Keratinocyte (primary cell): Measurements from ENCODE around the gene TFB1M. TPM values are rescaled to one million over a fixed set of nuclear protein-coding genes. Genes with fewer than 3 reads are reported as not detected.

Experiments used
- DNase-seq: peaks from one replicate; pipeline ENCODE4 v3.0.0-alpha.2; 2011; ENCODE audit warnings: low read depth, missing footprints, low spot score
- FAIRE-seq: peaks from 2 replicates; lab custom pipeline; 2011; peaks lifted over from hg19 to GRCh38; lab: Jason Lieb, UNC
- H2AFZ ChIP-seq: 2 replicates; pipeline ENCODE4 v1.6.0; 2012; ENCODE audit warnings: low read length, control low read depth, inconsistent platforms; ENCODE audit not compliant: control insufficient read depth
- H3K27ac ChIP-seq: 2 replicates; pipeline ENCODE4 v1.5.1; 2011; ENCODE audit warnings: low read length; ENCODE audit not compliant: control insufficient read depth, insufficient read depth
- H3K27me3 ChIP-seq: 3 replicates; pipeline ENCODE4 v1.6.0; 2011; ENCODE audit warnings: low read length; ENCODE audit not compliant: control insufficient read depth, insufficient read depth; ENCODE audit errors: extremely low read depth
- H3K36me3 ChIP-seq, 2 experiments: 2 replicates in 1 of 2; 3 replicates in 1 of 2; pipeline ENCODE4 v1.5.1; 2011; ENCODE audit warnings: low read length in 2 of 2, mild to moderate bottlenecking in 1 of 2; ENCODE audit not compliant: control insufficient read depth in 2 of 2, insufficient read depth in 2 of 2; ENCODE audit errors: extremely low read depth in 1 of 2
- H3K4me1 ChIP-seq: 3 replicates; pipeline ENCODE4 v1.5.1; 2011; ENCODE audit warnings: low read length; ENCODE audit not compliant: control insufficient read depth, insufficient read depth; ENCODE audit errors: extremely low read depth
- H3K4me2 ChIP-seq: 3 replicates; pipeline ENCODE4 v1.6.0; 2011; ENCODE audit warnings: low read depth, low read length; ENCODE audit not compliant: control insufficient read depth, insufficient read depth; ENCODE audit errors: extremely low read depth
- H3K4me3 ChIP-seq, 3 experiments: fragments of 200-600 bp in 1 of 3; sonication (generic) in 1 of 3; 2 replicates in 2 of 3; 3 replicates in 1 of 3; pipeline ENCODE4 v1.5.1; 2011 to 2016; ENCODE audit warnings: low read length in 3 of 3, mild to moderate bottlenecking in 3 of 3, control low read depth in 2 of 3, inconsistent platforms in 1 of 3, low read depth in 1 of 3, mixed read lengths in 1 of 3, mixed run types in 1 of 3, moderate library complexity in 1 of 3; ENCODE audit not compliant: control insufficient read depth in 2 of 3, insufficient read depth in 2 of 3; ENCODE audit errors: extremely low read depth in 1 of 3
- H3K79me2 ChIP-seq: 2 replicates; pipeline ENCODE4 v1.6.0; 2012; ENCODE audit warnings: low read length; ENCODE audit not compliant: control insufficient read depth, insufficient read depth
- H3K9ac ChIP-seq: 3 replicates; pipeline ENCODE4 v1.6.0; 2011; ENCODE audit warnings: low read length; ENCODE audit not compliant: control insufficient read depth, insufficient read depth; ENCODE audit errors: extremely low read depth
- H3K9me1 ChIP-seq: 3 replicates; pipeline ENCODE4 v1.6.0; 2011; ENCODE audit warnings: low read length; ENCODE audit not compliant: control insufficient read depth, insufficient read depth; ENCODE audit errors: extremely low read depth
- H3K9me3 ChIP-seq: 2 replicates; pipeline ENCODE4 v1.5.1; 2012; ENCODE audit warnings: low read depth, low read length; ENCODE audit not compliant: control insufficient read depth
- H4K20me1 ChIP-seq: 3 replicates; pipeline ENCODE4 v1.6.0; 2011; ENCODE audit warnings: low read length; ENCODE audit not compliant: control insufficient read depth, insufficient read depth; ENCODE audit errors: extremely low read depth
- CTCF ChIP-seq, 3 experiments: IDR thresholded peaks in 1 of 3; conservative IDR thresholded peaks in 1 of 3; optimal IDR thresholded peaks in 1 of 3; 2 replicates in 2 of 3; 3 replicates in 1 of 3; pipeline versions ENCODE3 to v1.5.1; 2011; ENCODE audit warnings: low read length in 3 of 3, mild to moderate bottlenecking in 3 of 3, moderate library complexity in 2 of 3, control low read depth in 1 of 3, inconsistent platforms in 1 of 3; ENCODE audit not compliant: insufficient read depth in 2 of 3; ENCODE audit errors: extremely low read depth in 1 of 3
- EZH2 ChIP-seq: IDR thresholded peaks from one replicate; pipeline ENCODE4 v1.6.1; 2012; ENCODE audit warnings: inconsistent platforms, mild to moderate bottlenecking, low read length, moderate library complexity
- dilution Hi-C: fragments of 300-500 bp; cut with MboI; formaldehyde crosslinking; loops from one replicate; pipeline ENCODE4 v1.7.0; 2020; ENCODE audit warnings: low sequenced_read_pairs; ENCODE audit not compliant: extremely low pct_ligation_motif_present
- polyA plus RNA-seq, 5 experiments: library from polyadenylated mRNA; depleted of rRNA in 3 of 5; stranded (reverse) in 3 of 5; stranded (forward) in 1 of 5; unstranded in 1 of 5; fragments of >200 nt; gene quantifications; 1 replicate in 1 of 5; 2 replicates in 3 of 5; 3 replicates in 1 of 5; pipeline versions ENCODE4 v1.2.1 to v1.2.3, GENCODE V29; 2011 to 2012; ENCODE audit warnings: missing spikeins in 2 of 5, low read depth in 1 of 5, low replicate concordance in 1 of 5

TFB1M gene
- polyA plus RNA-seq, 1 donor (not counting 4 experiments of a cell fraction or from before 2014, with no cell fraction given): 38.6 TPM

GRCh38 chr6:155235087-155235486, 79.2 kb downstream of the TFB1M start:
- Histone ChIP-seq H4K20me1 (no peaks in the 10 kb centered on the region), H3K9me1 (no peaks in the 10 kb centered on the region), H3K36me3 (no peaks in the 10 kb centered on the region), H3K27ac (no peak overlapping the region), H3K27me3 (no peaks in the 10 kb centered on the region), H3K9me3 (peaks cover 2% of the 10 kb centered on the region), H3K4me3 (no peak overlapping the region), H2AFZ (no peak overlapping the region), H3K4me1 (no peaks in the 10 kb centered on the region), H3K9ac (no peak overlapping the region), H3K79me2 (no peaks in the 10 kb centered on the region), H3K4me2 (no peak overlapping the region)
- TF ChIP-seq CTCF (optimal IDR thresholded peaks at IDR 0.05 in 1 of 3, IDR thresholded peaks at IDR 0.05 in 1 of 3, conservative IDR thresholded peaks at IDR 0.05 in 1 of 3; ENCODE audit: extremely low read depth in 1 of 3, insufficient read depth in 2 of 3, low read length in 3 of 3): no peak
- FAIRE-seq (no peak), DNase-seq (no peak)
- dilution Hi-C loops: no loop called here

- Histone ChIP-seq H3K27ac (no peak overlapping the region), H3K27me3 (no peaks in the 10 kb centered on the region), H3K79me2 (no peaks in the 10 kb centered on the region), H3K36me3 (no peaks in the 10 kb centered on the region), H3K4me1 (no peaks in the 10 kb centered on the region), H3K4me2 (no peak overlapping the region), H4K20me1 (no peaks in the 10 kb centered on the region), H3K4me3 (no peak overlapping the region), H2AFZ (no peak overlapping the region), H3K9ac (no peak overlapping the region), H3K9me3 (peaks cover 2% of the 10 kb centered on the region), H3K9me1 (no peaks in the 10 kb centered on the region)
- no peak for FAIRE-seq
- dilution Hi-C loops: no loop called here
- DNase-seq: no peak
- no peak for TF ChIP-seq CTCF (optimal IDR thresholded peaks at IDR 0.05 in 1 of 3, IDR thresholded peaks at IDR 0.05 in 1 of 3, conservative IDR thresholded peaks at IDR 0.05 in 1 of 3; ENCODE audit: extremely low read depth in 1 of 3, insufficient read depth in 2 of 3, low read length in 3 of 3)
- TF ChIP-seq EZH2: no peak
Observed at GRCh38 chr6:155234687-155235086, 79.6 kb downstream of the TFB1M start.
